HG03139 (cell line): ENCODE data around the gene ELMOD1.

Experiments
- ATAC-seq: cut with Tn5 transposase; IDR thresholded peaks from one replicate; pipeline ENCODE4 v1.9.1; 2021; ENCODE audit not compliant: unreplicated experiment

Gene ELMOD1

DNA sequence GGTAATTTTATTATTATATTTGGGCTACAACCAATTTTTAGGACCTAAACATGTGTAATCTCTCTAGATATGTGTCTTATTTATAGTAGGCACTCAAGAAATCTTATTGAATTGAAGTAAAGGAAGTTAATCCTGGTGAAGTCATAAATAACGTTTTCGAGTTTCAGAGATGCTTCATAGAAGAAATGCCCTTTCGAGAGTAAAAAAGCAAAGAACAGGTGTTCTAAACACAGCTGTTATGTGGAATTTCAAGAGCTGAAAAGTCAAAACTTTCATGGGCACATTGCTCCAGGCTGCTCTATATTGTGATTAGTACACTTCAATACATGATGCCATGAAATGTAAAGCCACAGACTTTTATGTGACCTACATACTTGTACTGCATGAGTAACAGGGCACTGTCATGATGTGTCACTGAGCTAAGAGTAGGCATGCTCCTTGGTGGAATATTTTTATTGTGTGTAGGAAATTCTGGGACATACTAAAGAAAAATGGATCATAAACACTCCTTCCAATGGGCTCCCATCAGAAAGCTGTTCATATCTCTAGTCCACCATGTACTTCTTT is 7.2 kb upstream of the ELMOD1 start:
- no peak for ATAC-seq

DNA sequence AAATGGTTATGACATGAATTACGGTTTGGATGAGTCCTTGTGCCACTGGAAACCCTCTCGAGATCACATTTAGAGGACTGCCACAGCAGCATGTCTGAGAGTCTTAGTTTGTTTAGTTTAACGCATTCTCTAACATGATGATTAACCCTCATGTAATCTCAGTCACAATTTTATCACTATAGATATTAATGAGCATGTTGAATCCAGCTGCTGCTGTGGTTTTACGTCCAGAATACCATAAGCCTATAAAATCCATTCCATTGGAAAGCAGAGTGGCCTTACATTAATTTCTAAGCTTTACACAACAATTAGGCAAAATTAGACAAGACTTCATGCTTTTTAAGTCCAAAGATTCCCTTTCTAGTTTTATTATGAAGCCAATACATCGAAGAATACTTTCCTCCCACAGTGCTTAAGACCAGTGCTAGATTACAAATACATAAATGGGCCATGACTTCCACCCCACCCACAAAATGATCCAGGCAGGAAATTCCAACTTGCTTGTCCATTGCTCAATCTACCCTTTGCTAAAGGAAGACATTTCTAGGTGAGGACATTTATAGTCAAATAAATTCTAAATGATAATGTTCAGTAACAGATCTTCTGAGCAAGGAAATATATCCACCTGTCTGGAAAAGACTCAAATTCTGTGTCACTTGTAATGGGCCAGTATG is 3.5 kb upstream of the ELMOD1 start:
- ATAC-seq = no peak

DNA sequence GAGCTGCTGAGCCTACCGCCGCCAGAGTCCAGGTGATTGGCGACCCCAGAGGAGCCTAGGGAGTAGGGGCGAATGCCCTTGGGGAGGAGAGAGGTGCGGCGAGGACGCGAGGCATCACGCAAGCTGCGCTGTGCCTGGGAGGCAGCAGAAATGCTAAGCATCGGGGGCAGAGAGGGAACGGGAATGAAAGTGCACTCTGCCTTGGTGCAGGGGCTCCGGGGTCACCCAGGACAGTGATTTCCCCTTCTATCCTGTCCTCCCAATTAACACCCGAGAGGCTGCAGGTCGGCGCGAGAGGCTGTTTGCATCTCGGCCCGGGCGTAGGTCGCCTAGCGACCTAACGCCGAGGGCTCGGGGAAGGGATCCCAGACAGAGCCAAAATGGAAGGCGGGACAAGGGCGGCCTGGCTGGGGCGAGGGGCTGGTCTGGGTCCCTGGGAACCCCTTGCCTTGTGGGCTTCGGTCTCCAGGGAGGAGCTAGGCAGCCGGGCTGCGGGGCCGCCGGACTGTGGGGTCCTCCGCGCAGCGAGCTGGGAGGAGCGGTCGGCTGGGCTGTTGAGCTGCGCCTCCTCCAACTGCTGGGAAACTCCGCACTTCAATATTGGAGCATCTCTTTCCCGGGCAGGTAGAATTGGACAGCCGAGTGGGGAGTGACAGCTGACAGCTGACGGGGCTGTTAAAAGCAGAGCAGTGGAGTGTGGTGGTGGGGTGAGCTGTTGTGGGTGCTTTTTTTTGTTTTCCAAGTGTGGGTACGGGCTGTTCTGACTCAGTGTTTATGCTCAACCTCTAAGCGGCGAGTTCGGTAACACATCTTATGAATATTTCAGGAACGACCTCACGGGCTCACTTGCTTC is 657 bp downstream of the ELMOD1 start:
- ATAC-seq = peak; percentile 11

- no peak for ATAC-seq
Measured at GRCh38 chr11:107592231-107592590, 1.3 kb downstream of the ELMOD1 start.

GRCh38 chr11:107592813-107593212 is 1.9 kb downstream of the ELMOD1 start:
- ATAC-seq = no peak

- no peak for ATAC-seq
Measured at GRCh38 chr11:107593951-107594350, 3.0 kb downstream of the ELMOD1 start.

- ATAC-seq = no peak
Measured at GRCh38 chr11:107594736-107595135, 3.8 kb downstream of the ELMOD1 start.

GRCh38 chr11:107598225-107599139 is 7.5 kb downstream of the ELMOD1 start:
- ATAC-seq = peak; percentile 68

DNA sequence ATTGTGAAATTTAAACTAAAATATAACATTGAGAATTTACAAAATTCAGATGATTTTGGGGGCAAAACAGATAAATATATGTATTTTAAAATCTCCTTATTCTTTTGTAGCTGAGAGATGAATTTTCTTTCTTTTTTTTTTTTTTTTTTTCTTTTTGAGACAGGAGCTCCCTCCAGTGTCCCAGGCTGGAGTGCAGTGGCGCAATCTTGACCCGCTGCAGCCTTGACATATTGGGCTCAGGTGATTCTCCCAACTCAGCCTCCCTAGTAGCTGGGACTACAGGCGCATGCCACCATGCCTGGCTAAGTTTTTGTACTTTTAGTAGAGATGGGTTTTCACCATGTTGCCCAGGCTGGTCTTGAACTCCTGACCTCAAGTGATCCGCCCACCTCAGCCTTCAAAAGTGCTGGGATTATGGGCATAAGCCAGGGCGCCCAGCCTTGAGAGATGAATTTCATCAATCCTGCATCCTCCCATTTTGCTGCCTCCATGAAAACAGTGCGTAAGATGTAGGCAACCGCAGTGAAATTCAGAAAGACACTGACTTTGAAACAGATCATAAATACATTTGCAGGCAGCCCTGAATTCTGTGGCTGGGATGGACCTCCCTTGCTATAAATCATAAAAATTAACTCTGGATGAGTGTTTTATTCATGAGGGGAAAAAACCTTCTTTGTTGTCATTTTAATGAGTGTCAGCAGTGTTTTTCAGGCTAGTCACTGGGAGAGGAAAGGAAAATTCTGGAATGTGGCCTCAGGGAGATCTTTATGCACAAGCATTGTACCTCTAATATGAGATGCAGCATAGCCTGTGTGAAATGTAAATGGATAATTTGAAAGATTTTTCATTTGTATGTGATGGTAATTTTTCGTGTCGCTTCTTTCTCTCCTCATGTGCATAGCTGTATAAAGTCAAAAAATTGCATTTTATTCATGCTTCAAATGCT is 14.4 kb downstream of the ELMOD1 start:
- ATAC-seq = no peak

DNA sequence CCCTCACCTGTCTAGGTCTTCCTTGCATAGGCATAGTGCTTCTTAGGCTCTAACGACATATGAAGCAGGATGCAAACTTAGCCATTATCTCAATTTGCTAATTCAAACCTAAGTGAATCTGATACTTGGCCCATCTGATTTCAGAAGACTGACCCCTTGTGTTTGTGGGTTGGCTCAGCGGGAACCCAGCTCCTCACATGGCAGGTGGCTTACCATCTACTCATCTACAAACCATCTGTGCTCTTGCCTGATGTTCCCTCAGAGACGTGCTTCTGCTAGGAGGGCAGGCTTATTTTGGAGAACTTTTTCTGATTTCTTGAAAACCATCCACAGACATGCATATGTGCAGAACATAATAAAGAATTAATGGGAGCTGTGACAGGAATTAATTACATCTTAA is 15.2 kb downstream of the ELMOD1 start:
- no peak for ATAC-seq

GRCh38 chr11:107608809-107609208 is 17.9 kb downstream of the ELMOD1 start:
- no peak for ATAC-seq

- no peak for ATAC-seq
Measured at GRCh38 chr11:107609400-107610218, 18.7 kb downstream of the ELMOD1 start.

DNA sequence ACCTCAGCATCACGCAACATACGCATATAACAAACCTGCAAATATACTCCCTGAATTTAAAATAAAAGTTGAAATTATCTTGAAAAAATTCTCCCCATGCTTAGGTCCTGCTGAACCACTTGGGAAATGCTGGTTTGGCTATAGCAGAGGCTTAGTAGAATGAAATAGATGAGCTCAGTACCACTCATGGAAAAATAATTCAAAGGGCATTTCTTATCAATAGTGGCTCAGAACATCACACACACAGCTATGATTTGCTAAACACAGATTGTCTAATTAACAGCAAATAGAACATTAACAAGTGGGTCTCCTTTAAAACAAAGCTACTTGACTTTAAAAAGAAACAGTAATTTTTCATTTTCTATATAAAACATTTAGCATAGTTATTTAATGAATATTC is 21.5 kb downstream of the ELMOD1 start:
- ATAC-seq = no peak

DNA sequence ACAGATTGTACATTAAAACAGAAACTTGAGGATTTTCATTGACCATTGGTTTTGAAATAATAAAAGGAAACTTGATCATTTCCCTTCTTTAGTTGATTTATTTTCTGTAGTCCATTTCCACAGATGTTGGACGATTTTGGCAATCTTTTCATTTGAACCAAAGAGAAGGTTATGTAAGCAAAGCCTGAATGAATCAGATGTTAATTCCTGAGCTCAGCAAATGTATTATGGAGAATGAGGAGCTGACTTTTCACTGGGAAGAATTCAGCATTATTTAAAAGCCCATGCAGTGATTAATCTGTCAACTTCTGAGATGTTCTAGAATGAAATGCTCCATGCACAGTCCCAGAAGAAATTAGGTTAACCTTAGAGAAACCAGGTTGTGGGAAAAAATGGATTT is 29.0 kb downstream of the ELMOD1 start:
- no peak for ATAC-seq

- no peak for ATAC-seq
Measured at GRCh38 chr11:107621081-107621480, 30.1 kb downstream of the ELMOD1 start.

DNA sequence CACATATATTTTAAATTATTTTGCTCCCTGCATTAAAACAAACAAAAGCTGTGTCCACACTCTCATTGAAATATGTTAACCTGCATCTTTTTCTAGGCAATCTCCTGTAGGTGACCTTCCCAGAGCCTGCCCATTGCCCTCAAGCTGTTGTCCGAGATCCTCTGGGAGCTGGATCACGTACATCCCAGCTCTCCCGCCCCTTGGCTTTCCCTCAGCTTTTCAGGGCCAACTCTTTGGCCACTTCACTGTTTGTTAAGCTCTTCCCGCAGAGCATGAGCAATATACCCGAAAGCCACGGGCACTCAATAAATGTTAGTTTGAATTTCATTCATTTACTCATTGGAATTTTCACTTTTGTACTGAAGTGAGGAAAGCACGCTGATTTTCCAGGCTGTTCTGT is 32.2 kb downstream of the ELMOD1 start:
- no peak for ATAC-seq

- no peak for ATAC-seq
Measured at GRCh38 chr11:107624983-107625684, 34.2 kb downstream of the ELMOD1 start.

DNA sequence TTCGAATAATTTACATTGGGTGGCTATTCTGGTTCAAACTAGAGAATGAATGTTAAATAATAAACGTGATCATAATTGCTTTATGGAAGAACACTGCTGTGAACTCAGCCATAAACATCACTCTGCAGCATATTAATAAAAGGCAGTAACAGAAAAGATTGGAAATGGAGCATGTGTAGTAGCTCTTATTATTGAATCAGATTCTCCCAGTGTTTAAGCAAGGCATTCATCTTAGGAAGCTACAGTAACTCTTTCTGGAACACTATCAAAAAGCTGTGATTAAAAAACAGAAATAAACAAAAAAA is 34.7 kb downstream of the ELMOD1 start:
- no peak for ATAC-seq

GRCh38 chr11:107631043-107631442 is 40.1 kb downstream of the ELMOD1 start:
- no peak for ATAC-seq
